ENCODE measurements around the gene PRDM16. TPM values are rescaled to one million over a fixed set of nuclear protein-coding genes. Genes with fewer than 3 reads are reported as not detected.
A peak's percentile ranks its signal among the peaks of the same experiment; 100 is the strongest.

PRDM16 gene
- total and polyA plus RNA-seq, 2 of the 13 experiments (the other 11 are each of a cell fraction or from before 2014, with no cell fraction given), result 0.15 to 0.81 TPM

DNA sequence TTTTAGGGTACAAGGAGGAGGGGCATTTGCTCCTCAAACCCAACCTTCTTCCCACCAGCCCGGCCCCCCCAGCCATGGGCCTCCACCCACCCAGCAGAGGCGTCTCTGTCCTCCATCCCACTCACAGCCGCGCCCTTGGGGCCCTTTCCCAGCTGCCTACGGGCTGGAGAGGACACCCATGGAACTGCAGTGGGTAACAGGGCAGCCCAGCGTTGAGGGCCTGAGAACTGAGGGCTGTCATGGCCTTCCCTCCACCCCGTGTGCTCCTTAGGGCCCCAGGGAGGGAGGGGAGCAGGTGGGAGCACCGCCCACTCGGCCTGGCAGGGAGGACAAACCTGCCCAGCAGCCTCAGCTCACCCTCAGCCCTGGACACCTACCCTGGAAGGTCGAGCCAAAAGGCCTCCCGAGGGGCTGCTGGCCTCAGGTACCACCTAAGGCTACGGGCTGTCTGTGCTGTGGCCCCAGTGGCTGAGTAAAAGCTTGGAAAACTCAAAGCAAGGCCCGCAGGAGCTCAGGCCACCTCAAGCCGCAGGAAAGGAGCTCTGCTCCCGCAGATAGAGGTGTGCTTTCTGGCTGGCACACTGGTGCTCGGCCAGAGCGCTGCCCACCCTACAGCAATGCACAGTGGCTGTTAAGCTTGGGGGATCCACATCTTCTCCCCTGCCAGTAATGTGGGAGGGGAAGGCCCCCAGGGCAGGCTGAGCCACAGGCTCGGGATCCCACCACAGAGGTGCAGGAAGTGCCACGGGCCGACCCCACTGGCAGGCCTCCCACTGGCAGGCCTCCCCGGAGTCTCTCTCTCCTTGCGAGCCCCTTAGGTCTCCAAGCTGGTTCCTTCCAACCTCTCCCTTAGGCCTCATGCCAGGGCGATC, 383.2 kb downstream of the PRDM16 start (continued):
- TF ChIP-seq, protein P1, sequence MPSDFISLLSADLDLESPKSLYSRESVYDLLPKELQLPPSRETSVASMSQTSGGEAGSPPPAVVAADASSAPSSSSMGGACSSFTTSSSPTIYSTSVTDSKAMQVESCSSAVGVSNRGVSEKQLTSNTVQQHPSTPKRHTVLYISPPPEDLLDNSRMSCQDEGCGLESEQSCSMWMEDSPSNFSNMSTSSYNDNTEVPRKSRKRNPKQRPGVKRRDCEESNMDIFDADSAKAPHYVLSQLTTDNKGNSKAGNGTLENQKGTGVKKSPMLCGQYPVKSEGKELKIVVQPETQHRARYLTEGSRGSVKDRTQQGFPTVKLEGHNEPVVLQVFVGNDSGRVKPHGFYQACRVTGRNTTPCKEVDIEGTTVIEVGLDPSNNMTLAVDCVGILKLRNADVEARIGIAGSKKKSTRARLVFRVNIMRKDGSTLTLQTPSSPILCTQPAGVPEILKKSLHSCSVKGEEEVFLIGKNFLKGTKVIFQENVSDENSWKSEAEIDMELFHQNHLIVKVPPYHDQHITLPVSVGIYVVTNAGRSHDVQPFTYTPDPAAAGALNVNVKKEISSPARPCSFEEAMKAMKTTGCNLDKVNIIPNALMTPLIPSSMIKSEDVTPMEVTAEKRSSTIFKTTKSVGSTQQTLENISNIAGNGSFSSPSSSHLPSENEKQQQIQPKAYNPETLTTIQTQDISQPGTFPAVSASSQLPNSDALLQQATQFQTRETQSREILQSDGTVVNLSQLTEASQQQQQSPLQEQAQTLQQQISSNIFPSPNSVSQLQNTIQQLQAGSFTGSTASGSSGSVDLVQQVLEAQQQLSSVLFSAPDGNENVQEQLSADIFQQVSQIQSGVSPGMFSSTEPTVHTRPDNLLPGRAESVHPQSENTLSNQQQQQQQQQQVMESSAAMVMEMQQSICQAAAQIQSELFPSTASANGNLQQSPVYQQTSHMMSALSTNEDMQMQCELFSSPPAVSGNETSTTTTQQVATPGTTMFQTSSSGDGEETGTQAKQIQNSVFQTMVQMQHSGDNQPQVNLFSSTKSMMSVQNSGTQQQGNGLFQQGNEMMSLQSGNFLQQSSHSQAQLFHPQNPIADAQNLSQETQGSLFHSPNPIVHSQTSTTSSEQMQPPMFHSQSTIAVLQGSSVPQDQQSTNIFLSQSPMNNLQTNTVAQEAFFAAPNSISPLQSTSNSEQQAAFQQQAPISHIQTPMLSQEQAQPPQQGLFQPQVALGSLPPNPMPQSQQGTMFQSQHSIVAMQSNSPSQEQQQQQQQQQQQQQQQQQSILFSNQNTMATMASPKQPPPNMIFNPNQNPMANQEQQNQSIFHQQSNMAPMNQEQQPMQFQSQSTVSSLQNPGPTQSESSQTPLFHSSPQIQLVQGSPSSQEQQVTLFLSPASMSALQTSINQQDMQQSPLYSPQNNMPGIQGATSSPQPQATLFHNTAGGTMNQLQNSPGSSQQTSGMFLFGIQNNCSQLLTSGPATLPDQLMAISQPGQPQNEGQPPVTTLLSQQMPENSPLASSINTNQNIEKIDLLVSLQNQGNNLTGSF (CRISPR knock-in tag; IDR thresholded peaks at IDR 0.05), result no peak
- TF ChIP-seq ASH2L (IDR thresholded peaks at IDR 0.05; ENCODE audit: insufficient read length, low read depth, low read length) (no peak), GTF3A (CRISPR knock-in tag; conservative IDR thresholded peaks at IDR 0.05) (no peak), ISX (CRISPR knock-in tag; conservative IDR thresholded peaks at IDR 0.05) (no peak), IKZF4 (CRISPR knock-in tag; IDR thresholded peaks at IDR 0.05; ENCODE audit: borderline replicate concordance, low read depth, not compliant biosample characterization) (no peak), SSRP1 (CRISPR knock-in tag; IDR thresholded peaks at IDR 0.05) (peak; percentile 57; the same call in 1 of the 2 replicates), ISL2 (CRISPR knock-in tag; IDR thresholded peaks at IDR 0.05) (no peak), ZBTB21 (CRISPR knock-in tag; IDR thresholded peaks at IDR 0.05) (no peak), RBFOX2 (IDR thresholded peaks at IDR 0.05; ENCODE audit: low read depth, low read length) (peak; percentile 63), AGO1 (IDR thresholded peaks at IDR 0.05; ENCODE audit: low read depth, low read length, poor library complexity, severe bottlenecking) (peak; percentile 78), ZNF430 (CRISPR knock-in tag; IDR thresholded peaks at IDR 0.05) (no peak), PCBP1 (IDR thresholded peaks at IDR 0.05; ENCODE audit: borderline replicate concordance, low read depth, low read length) (0 out of 2 replicates have a peak, but pooled peaks have one; percentile 27), FOXK1 (CRISPR knock-in tag; IDR thresholded peaks at IDR 0.05; ENCODE audit: borderline replicate concordance, low read depth) (no peak), AKAP8 (CRISPR knock-in tag; IDR thresholded peaks at IDR 0.05) (peak; percentile 98), REL (CRISPR knock-in tag; conservative IDR thresholded peaks at IDR 0.05) (no peak), ZNF256 (CRISPR knock-in tag; conservative IDR thresholded peaks at IDR 0.05) (no peak), CAMTA2 (CRISPR knock-in tag; IDR thresholded peaks at IDR 0.05; ENCODE audit: borderline replicate concordance) (0 out of 2 replicates have a peak, but pooled peaks have one; percentile 12), ZBTB7A (CRISPR knock-in tag; IDR thresholded peaks at IDR 0.05) (no peak), KLF6 (CRISPR knock-in tag; IDR thresholded peaks at IDR 0.05) (no peak), ZBTB38 (CRISPR knock-in tag; IDR thresholded peaks at IDR 0.05) (peak; percentile 34; the same call in 1 of the 2 replicates), AHR (CRISPR knock-in tag; IDR thresholded peaks at IDR 0.05) (no peak), POLR2AphosphoS5 (IDR thresholded peaks at IDR 0.05; ENCODE audit: low read depth, low read length) (peak; percentile 31; the same call in 1 of the 2 replicates), NR2F1 (CRISPR knock-in tag; IDR thresholded peaks at IDR 0.05) (no peak)
- TF ChIP-seq, protein P2, sequence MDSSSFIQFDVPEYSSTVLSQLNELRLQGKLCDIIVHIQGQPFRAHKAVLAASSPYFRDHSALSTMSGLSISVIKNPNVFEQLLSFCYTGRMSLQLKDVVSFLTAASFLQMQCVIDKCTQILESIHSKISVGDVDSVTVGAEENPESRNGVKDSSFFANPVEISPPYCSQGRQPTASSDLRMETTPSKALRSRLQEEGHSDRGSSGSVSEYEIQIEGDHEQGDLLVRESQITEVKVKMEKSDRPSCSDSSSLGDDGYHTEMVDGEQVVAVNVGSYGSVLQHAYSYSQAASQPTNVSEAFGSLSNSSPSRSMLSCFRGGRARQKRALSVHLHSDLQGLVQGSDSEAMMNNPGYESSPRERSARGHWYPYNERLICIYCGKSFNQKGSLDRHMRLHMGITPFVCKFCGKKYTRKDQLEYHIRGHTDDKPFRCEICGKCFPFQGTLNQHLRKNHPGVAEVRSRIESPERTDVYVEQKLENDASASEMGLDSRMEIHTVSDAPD (CRISPR knock-in tag; IDR thresholded peaks at IDR 0.05), result 0 out of 2 replicates have a peak, but pooled peaks have one; percentile 21
